GM23338 (cell line): ENCODE measurements around the gene CYFIP1. TPM values are rescaled to one million over a fixed set of nuclear protein-coding genes. Genes with fewer than 3 reads are reported as not detected.

Source experiments
- ATAC-seq: fragments of 200-7000 bp; cut with Tn5 transposase; 3 replicates; pipeline ENCODE4 v1.9.1; 2020
- DNase-seq: peaks from one replicate; pipeline ENCODE4 v3.0.0-alpha.2; 2015; ENCODE audit warnings: low spot score
- H2AFZ ChIP-seq: fragments of 200-600 bp; sonication (generic); 2 replicates; pipeline ENCODE4 v1.8.0; 2016; ENCODE audit warnings: antibody characterized with exemption, mild to moderate bottlenecking, moderate library complexity
- H3F3A ChIP-seq: fragments of 200-600 bp; sonication (generic); replicated peaks from 2 replicates; pipeline ENCODE4 v1.8.0; 2017; ENCODE audit warnings: antibody characterized with exemption, mixed run types, low read depth
- H3K27ac ChIP-seq: fragments of 200-600 bp; sonication (generic); 2 replicates; pipeline ENCODE4 v1.6.1; 2016; ENCODE audit warnings: low read depth
- H3K27me3 ChIP-seq: fragments of 200-600 bp; sonication (generic); 2 replicates; pipeline ENCODE4 v1.8.0; 2016; ENCODE audit warnings: mild to moderate bottlenecking, mixed run types, moderate library complexity; ENCODE audit not compliant: insufficient read depth
- H3K36me3 ChIP-seq: fragments of 200-600 bp; sonication (generic); 2 replicates; pipeline ENCODE4 v1.8.0; 2016; ENCODE audit warnings: mild to moderate bottlenecking; ENCODE audit not compliant: insufficient read depth
- H3K4me1 ChIP-seq: fragments of 200-600 bp; sonication (generic); 2 replicates; pipeline ENCODE4 v1.8.0; 2016; ENCODE audit warnings: mild to moderate bottlenecking, moderate library complexity; ENCODE audit not compliant: insufficient read depth
- H3K4me2 ChIP-seq: fragments of 200-600 bp; sonication (generic); 2 replicates; pipeline ENCODE4 v1.7.1; 2017; ENCODE audit warnings: mixed run types
- H3K4me3 ChIP-seq: fragments of 200-600 bp; sonication (generic); 2 replicates; pipeline ENCODE4 v1.6.1; 2016; ENCODE audit warnings: mixed run types
- H3K79me2 ChIP-seq: fragments of 200-600 bp; sonication (generic); replicated peaks from 2 replicates; pipeline ENCODE4 v1.8.0; 2017; ENCODE audit warnings: mild to moderate bottlenecking; ENCODE audit not compliant: insufficient read depth
- H3K9me2 ChIP-seq: fragments of 200-600 bp; sonication (generic); 2 replicates; pipeline ENCODE4 v1.8.0; 2017; ENCODE audit not compliant: insufficient read depth
- H4K20me1 ChIP-seq: fragments of 200-600 bp; sonication (generic); replicated peaks from 2 replicates; pipeline ENCODE4 v1.8.0; 2017; ENCODE audit warnings: mild to moderate bottlenecking; ENCODE audit not compliant: insufficient read depth
- H3K27ac Mint-ChIP-seq: 2 replicates; pipeline ENCODE4 v1.8.0; 2020; ENCODE audit warnings: inconsistent platforms, mild to moderate bottlenecking, moderate library complexity, mixed read lengths
- H3K27me3 Mint-ChIP-seq: 3 replicates; pipeline ENCODE4 v1.8.0; 2022; ENCODE audit warnings: low read depth, mild to moderate bottlenecking, moderate library complexity, mixed read lengths, inconsistent platforms; ENCODE audit not compliant: insufficient read depth, poor library complexity
- H3K36me3 Mint-ChIP-seq: 3 replicates; pipeline ENCODE4 v1.8.0; 2021; ENCODE audit warnings: low read depth, mild to moderate bottlenecking, inconsistent platforms, moderate library complexity, mixed read lengths
- H3K4me1 Mint-ChIP-seq: 3 replicates; pipeline ENCODE4 v1.8.0; 2020; ENCODE audit warnings: mild to moderate bottlenecking, inconsistent platforms, mixed read lengths
- H3K4me3 Mint-ChIP-seq: 3 replicates; pipeline ENCODE4 v1.8.0; 2021; ENCODE audit warnings: moderate library complexity, mild to moderate bottlenecking, inconsistent platforms, mixed read lengths
- H3K9me3 Mint-ChIP-seq: 3 replicates; pipeline ENCODE4 v1.8.0; 2020; ENCODE audit warnings: moderate library complexity, mild to moderate bottlenecking, inconsistent platforms, mixed read lengths
- CREB1 ChIP-seq: fragments of 250-450 bp; sonication (Bioruptor Pico); IDR thresholded peaks from 2 replicates; pipeline ENCODE4 v1.5.0; 2020; ENCODE audit warnings: low read depth, mild to moderate bottlenecking, moderate library complexity
- ETS1 ChIP-seq: IDR thresholded peaks from 2 replicates; pipeline ENCODE4 v1.6.1; 2016; ENCODE audit warnings: antibody characterized with exemption
- EZH2 ChIP-seq: fragments of 200-600 bp; sonication (generic); IDR thresholded peaks from one replicate; pipeline ENCODE4 v1.8.0; 2017; ENCODE audit warnings: antibody characterized with exemption, mild to moderate bottlenecking, low read depth; ENCODE audit not compliant: unreplicated experiment
- EZH2phosphoT487 ChIP-seq: fragments of 200-600 bp; sonication (generic); IDR thresholded peaks from one replicate; pipeline ENCODE4 v1.8.1; 2018; ENCODE audit warnings: antibody characterized with exemption; ENCODE audit not compliant: unreplicated experiment
- JUNB ChIP-seq: IDR thresholded peaks from one replicate; pipeline ENCODE4 v1.6.1; 2016; ENCODE audit warnings: antibody characterized with exemption; ENCODE audit not compliant: unreplicated experiment
- NANOG ChIP-seq: IDR thresholded peaks from 2 replicates; pipeline ENCODE4 v1.6.1; 2016; ENCODE audit warnings: antibody characterized with exemption, borderline replicate concordance
- POLR2AphosphoS5 ChIP-seq: IDR thresholded peaks from 2 replicates; pipeline ENCODE4 v1.6.1; 2016; ENCODE audit warnings: antibody characterized with exemption, low read depth
- ZNF331 ChIP-seq: fragments of 250-450 bp; sonication (Bioruptor Pico); IDR thresholded peaks from 2 replicates; pipeline ENCODE4 v1.5.0; 2020; ENCODE audit warnings: low read depth, mild to moderate bottlenecking, moderate library complexity
- polyA plus RNA-seq: library from polyadenylated mRNA; unstranded; fragments of >200 nt; fragmentation: Nextera tagmentation; extraction: Ambion mirVana; gene quantifications from 2 replicates; pipeline ENCODE4 v1.2.1, GENCODE V29; 2016
- total RNA-seq: library from RNA; depleted of rRNA; stranded (reverse); fragments of >200 nt; shearing (Covaris generic); gene quantifications from 2 replicates; pipeline ENCODE4 v1.2.3, GENCODE V29; 2014
- TF ChIP-seq, protein P1 (sequence below): fragments of 250-450 bp; sonication (Bioruptor Pico); IDR thresholded peaks from 2 replicates; pipeline ENCODE4 v1.5.0; 2020; ENCODE audit warnings: mild to moderate bottlenecking, moderate library complexity

The CYFIP1 gene
- total and polyA plus RNA-seq, 2 experiments from 2014 or later = 20.0 to 73.9 TPM

DNA sequence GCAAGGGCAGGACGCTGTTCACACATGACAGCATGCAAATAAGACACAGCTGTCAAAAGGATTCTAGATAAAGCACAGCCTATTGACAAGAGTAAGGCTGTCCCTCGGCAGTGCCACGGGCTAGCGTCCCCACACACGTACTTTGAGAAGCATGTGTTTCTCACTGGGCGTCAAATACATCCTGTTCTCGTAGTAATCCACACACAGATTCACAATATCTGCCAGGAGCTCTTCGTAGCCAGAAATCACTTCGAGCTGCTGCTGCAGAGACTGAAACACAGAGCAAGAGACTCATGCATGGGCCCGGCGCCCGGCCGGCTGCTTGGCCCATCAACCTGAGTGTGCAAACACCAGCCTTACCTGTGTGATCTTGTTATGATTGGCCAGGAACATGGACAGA lies 41.1 kb downstream of the CYFIP1 start (continued):
- TF ChIP-seq, protein P1, sequence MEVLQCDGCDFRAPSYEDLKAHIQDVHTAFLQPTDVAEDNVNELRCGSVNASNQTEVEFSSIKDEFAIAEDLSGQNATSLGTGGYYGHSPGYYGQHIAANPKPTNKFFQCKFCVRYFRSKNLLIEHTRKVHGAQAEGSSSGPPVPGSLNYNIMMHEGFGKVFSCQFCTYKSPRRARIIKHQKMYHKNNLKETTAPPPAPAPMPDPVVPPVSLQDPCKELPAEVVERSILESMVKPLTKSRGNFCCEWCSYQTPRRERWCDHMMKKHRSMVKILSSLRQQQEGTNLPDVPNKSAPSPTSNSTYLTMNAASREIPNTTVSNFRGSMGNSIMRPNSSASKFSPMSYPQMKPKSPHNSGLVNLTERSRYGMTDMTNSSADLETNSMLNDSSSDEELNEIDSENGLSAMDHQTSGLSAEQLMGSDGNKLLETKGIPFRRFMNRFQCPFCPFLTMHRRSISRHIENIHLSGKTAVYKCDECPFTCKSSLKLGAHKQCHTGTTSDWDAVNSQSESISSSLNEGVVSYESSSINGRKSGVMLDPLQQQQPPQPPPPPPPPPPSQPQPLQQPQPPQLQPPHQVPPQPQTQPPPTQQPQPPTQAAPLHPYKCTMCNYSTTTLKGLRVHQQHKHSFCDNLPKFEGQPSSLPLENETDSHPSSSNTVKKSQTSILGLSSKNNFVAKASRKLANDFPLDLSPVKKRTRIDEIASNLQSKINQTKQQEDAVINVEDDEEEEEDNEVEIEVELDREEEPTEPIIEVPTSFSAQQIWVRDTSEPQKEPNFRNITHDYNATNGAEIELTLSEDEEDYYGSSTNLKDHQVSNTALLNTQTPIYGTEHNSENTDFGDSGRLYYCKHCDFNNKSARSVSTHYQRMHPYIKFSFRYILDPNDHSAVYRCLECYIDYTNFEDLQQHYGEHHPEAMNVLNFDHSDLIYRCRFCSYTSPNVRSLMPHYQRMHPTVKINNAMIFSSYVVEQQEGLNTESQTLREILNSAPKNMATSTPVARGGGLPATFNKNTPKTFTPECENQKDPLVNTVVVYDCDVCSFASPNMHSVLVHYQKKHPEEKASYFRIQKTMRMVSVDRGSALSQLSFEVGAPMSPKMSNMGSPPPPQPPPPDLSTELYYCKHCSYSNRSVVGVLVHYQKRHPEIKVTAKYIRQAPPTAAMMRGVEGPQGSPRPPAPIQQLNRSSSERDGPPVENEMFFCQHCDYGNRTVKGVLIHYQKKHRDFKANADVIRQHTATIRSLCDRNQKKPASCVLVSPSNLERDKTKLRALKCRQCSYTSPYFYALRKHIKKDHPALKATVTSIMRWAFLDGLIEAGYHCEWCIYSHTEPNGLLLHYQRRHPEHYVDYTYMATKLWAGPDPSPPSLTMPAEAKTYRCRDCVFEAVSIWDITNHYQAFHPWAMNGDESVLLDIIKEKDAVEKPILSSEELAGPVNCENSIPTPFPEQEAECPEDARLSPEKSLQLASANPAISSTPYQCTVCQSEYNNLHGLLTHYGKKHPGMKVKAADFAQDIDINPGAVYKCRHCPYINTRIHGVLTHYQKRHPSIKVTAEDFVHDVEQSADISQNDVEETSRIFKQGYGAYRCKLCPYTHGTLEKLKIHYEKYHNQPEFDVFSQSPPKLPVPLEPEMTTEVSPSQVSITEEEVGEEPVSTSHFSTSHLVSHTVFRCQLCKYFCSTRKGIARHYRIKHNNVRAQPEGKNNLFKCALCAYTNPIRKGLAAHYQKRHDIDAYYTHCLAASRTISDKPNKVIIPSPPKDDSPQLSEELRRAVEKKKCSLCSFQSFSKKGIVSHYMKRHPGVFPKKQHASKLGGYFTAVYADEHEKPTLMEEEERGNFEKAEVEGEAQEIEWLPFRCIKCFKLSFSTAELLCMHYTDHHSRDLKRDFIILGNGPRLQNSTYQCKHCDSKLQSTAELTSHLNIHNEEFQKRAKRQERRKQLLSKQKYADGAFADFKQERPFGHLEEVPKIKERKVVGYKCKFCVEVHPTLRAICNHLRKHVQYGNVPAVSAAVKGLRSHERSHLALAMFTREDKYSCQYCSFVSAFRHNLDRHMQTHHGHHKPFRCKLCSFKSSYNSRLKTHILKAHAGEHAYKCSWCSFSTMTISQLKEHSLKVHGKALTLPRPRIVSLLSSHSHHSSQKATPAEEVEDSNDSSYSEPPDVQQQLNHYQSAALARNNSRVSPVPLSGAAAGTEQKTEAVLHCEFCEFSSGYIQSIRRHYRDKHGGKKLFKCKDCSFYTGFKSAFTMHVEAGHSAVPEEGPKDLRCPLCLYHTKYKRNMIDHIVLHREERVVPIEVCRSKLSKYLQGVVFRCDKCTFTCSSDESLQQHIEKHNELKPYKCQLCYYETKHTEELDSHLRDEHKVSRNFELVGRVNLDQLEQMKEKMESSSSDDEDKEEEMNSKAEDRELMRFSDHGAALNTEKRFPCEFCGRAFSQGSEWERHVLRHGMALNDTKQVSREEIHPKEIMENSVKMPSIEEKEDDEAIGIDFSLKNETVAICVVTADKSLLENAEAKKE (CRISPR knock-in tag) = no peak
- TF ChIP-seq ETS1 (no peak), CREB1 (CRISPR knock-in tag) (no peak), POLR2AphosphoS5 (no peak), EZH2 (no peak), NANOG (no peak)

DNA sequence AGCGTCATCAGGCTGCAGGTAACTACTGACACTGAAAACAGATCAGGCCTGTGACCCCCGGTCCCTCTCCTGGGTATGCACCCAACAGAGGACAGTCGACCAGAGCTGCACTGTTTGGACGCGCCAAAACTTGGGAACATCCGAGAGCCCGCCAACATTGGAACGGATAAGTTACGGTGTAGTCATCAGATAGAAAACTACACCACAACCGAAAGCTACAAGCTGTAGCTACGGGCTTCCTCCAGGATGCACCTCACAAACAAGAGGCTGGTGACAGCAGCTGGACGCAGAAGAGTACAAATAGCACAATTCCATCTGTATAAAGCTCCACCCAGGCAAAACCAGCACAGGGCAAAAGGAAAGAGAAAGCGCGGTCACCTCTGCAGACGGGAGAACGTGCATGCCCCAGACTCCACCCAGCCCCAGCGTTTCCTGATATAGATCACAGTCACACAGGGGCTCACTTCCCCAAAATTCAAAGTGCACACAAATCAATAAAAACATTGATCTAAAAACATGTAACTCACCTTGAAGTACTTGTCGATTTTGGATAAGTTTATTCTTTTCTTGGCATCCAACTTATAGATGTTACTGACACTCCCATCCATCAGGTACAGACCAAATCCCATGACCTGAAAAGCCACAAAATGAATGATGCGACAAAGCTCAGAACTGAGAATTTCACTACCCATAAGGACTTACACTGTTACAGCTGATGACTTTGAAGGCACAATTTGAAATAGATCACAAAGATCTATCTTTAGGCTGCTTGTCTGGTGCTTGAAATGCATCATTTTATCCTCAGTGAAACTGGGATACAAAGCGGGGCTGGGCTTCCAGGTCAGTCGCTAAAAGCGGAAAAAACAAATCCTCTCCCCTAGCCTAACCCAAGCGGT lies 43.3 kb downstream of the CYFIP1 start:
- H3K27me3 Mint-ChIP-seq = peaks cover 3% of the 10 kb centered on the region
- Histone ChIP-seq H3K27ac (no peak overlapping the region), H3K27me3 (no peaks in the 10 kb centered on the region), H3K4me1 (peaks cover 1% of the 10 kb centered on the region; the same call in 1 of the 2 replicates), H3K9me2 (no peaks in the 10 kb centered on the region), H3K79me2 (no peaks in the 10 kb centered on the region; the same call in 1 of the 2 replicates), H3K36me3 (peaks cover 5% of the 10 kb centered on the region; the same call in 1 of the 2 replicates), H2AFZ (no peak overlapping the region), H3K4me2 (no peak overlapping the region), H4K20me1 (no peaks in the 10 kb centered on the region), H3K4me3 (no peak overlapping the region), H3F3A (no peaks in the 10 kb centered on the region)
- H3K4me3 Mint-ChIP-seq = no peak overlapping the region
- no peaks in the 10 kb centered on the region for H3K9me3 Mint-ChIP-seq
- peaks cover 44% of the 10 kb centered on the region for H3K36me3 Mint-ChIP-seq
- ATAC-seq = no peak
- peaks cover under 1% of the 10 kb centered on the region; the same call in 1 of the 3 replicates for H3K4me1 Mint-ChIP-seq
- H3K27ac Mint-ChIP-seq = no peak overlapping the region
- DNase-seq = no peak
- TF ChIP-seq EZH2phosphoT487 = no peak
- no peak for TF ChIP-seq JUNB
- no peak for TF ChIP-seq ZNF331 (CRISPR knock-in tag)
- TF ChIP-seq CREB1 (CRISPR knock-in tag) = no peak
- no peak for TF ChIP-seq ETS1
